ENCODE data around the gene PCDH9. TPM values are rescaled to one million over a fixed set of nuclear protein-coding genes. Genes with fewer than 3 reads are reported as not detected.

PCDH9 gene
- total RNA-seq, 1 donor from 2014 or later, result 5.1 TPM

DNA sequence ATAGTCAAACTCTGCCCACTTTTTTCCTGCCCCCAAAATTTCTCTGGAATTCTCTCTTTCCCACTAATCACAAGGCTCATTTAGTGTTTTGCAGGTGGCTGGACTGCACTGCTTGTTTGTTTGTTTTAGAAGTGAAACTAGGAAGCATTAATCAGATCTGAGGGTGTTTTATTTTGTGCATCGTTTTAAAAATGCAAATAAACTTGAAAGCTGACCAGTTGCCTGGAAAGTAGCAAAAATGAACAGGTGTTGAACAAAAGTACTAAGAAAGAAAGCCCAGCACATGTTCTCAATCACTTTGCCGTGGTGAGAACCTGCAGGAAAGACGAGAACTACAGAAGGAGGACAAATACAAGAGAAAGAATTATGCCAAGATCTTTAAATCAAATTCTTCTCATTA is 365.5 kb downstream of the PCDH9 start:
- H3K9me3 ChIP-seq, result no peaks in the 10 kb centered on the region
- no peaks in the 10 kb centered on the region for H3K4me1 ChIP-seq
- intact Hi-C loops (cut with DNase I), result no loop called here
- H3K27me3 ChIP-seq, result no peaks in the 10 kb centered on the region
- ATAC-seq (no peak), DNase-seq (no peak)
- no peaks in the 10 kb centered on the region for H3K36me3 ChIP-seq
- TF ChIP-seq, protein P1, sequence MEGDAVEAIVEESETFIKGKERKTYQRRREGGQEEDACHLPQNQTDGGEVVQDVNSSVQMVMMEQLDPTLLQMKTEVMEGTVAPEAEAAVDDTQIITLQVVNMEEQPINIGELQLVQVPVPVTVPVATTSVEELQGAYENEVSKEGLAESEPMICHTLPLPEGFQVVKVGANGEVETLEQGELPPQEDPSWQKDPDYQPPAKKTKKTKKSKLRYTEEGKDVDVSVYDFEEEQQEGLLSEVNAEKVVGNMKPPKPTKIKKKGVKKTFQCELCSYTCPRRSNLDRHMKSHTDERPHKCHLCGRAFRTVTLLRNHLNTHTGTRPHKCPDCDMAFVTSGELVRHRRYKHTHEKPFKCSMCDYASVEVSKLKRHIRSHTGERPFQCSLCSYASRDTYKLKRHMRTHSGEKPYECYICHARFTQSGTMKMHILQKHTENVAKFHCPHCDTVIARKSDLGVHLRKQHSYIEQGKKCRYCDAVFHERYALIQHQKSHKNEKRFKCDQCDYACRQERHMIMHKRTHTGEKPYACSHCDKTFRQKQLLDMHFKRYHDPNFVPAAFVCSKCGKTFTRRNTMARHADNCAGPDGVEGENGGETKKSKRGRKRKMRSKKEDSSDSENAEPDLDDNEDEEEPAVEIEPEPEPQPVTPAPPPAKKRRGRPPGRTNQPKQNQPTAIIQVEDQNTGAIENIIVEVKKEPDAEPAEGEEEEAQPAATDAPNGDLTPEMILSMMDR (IDR thresholded peaks at IDR 0.05), result no peak
- H3K27ac ChIP-seq, result no peak overlapping the region
- no peak overlapping the region for H3K4me3 ChIP-seq

DNA sequence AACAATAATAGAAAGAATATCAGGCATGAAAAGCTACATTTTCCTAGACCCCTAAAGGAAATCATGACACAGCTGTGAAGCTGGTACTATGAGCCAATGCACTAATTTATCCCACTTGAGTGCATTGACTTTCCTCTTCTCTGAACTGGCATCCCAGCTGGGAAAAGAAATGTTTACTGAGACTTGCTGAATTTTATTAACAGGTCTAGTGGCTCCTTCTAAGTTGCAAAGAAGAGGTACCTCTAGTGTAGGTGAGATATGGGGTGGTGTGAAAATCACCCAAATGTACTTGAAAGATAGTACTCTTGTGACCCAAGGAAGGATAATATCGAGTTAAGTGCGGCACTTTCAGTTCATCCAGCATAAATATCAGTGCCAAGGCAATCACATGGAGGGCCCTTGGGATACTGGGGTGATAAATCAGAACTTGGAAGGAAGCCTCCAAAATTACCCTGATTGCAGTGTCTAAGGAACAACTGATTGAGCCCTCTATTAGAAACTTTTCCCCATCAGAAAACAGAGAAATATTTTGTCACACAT is 369.2 kb downstream of the PCDH9 start:
- Histone ChIP-seq H3K4me3 (no peak overlapping the region), H3K27me3 (no peaks in the 10 kb centered on the region), H3K27ac (no peak overlapping the region), H3K4me1 (no peaks in the 10 kb centered on the region), H3K9me3 (no peaks in the 10 kb centered on the region), H3K36me3 (no peaks in the 10 kb centered on the region)
- TF ChIP-seq, protein P1 (IDR thresholded peaks at IDR 0.05), result no peak
- intact Hi-C loops (cut with DNase I), result no loop called here
- DNase-seq (no peak), ATAC-seq (no peak)

DNA sequence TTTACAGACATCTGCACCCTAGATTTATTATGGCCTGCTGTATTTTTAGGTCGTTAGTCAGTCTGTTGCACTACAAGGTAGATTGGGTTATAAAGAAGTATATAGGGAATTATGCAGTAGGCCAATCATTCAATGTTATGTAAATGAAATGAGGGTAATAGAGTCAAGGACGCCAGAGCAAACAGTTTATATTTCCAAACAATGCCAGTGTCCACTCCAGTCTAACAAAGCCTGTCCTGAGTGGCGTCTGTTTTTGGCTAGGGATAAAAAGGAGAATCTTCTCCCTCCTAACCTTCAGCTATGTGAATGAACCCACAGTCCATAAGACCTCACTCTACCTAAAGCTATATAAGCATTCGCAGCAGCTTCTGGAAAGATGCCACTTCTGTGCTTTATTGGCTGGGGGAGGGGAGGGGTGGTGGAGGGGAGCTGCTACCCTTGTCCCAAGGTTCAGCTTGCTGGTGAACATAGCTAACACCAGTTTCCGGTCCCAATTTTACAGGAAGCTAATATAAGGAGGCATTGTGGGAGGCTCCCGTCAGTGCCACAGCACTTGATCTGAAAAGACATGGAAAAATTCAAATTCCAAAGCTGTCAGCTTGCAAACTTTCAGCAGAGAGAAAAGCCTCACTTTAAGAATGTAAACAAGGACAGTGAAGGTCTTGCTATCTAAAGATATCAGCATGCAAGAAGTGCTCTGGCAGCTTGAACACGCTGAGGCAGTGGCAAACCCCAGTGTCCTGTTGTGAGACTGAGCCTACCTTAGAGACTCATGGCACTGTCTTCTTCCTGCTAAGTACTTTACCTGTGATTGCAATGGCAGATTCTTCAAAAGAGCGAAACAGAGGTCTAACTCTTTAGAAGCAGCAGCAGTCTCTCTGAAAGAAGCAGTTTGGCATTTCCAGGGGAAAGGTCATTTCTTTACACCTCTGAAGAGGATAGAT is 369.9 kb downstream of the PCDH9 start:
- ATAC-seq (no peak), DNase-seq (no peak)
- intact Hi-C loops (cut with DNase I), result no loop called here

DNA sequence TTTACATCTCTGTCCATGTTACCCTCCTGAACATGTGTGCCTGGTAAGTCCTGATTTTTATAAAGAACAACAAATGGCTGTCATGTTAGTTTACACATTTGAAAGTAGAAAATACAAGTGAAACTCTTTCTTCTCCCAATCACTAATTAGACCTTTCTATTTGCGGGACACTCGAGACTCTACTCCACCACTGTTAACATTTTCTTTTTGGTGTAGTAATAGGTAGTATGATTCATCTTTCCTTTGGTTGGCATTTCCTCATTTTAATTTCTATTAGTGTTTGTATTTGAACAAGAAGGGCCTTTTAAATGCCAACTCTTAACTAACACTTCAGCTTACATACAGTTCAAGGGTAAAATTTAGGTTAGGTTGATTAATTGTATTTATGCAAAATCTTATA is 371.1 kb downstream of the PCDH9 start:
- no peaks in the 10 kb centered on the region for H3K4me1 ChIP-seq
- DNase-seq (no peak), ATAC-seq (peak; percentile 43)
- no peaks in the 10 kb centered on the region for H3K36me3 ChIP-seq
- TF ChIP-seq, protein P1 (IDR thresholded peaks at IDR 0.05), result no peak
- H3K27ac ChIP-seq, result no peak overlapping the region
- H3K27me3 ChIP-seq, result no peaks in the 10 kb centered on the region
- no peaks in the 10 kb centered on the region for H3K9me3 ChIP-seq
- no peak overlapping the region for H3K4me3 ChIP-seq
- intact Hi-C loops (cut with DNase I), result no loop called here

More for the DNA sequence above, 369.9 kb downstream of the PCDH9 start:
- Histone ChIP-seq H3K9me3 (no peaks in the 10 kb centered on the region), H3K4me1 (no peaks in the 10 kb centered on the region), H3K27ac (no peak overlapping the region), H3K27me3 (no peaks in the 10 kb centered on the region), H3K36me3 (no peaks in the 10 kb centered on the region), H3K4me3 (no peak overlapping the region)
- TF ChIP-seq, protein P1 (IDR thresholded peaks at IDR 0.05), result no peak

DNA sequence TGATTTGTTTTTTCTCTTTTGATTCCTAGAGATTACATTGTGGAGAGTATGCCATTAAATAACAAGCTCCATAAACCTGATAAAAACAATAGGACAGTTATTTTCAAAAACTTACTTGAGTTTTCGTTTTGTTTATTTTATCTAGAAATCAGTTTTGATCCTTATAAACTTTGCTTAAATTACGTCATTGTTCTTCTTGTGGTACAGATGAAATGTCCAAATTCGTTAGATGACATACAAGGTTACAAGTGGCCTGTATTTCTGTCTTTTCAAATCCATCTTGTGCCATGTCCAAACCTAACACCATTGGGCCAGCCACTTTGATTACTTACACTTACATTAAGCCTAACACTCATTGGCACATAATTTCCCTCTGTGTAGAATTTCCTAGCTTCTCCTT is 372.0 kb downstream of the PCDH9 start:
- no peak overlapping the region for H3K27ac ChIP-seq
- H3K9me3 ChIP-seq, result no peaks in the 10 kb centered on the region
- H3K36me3 ChIP-seq, result no peaks in the 10 kb centered on the region
- intact Hi-C loops (cut with DNase I), result no loop called here
- ATAC-seq (no peak), DNase-seq (no peak)
- H3K4me3 ChIP-seq, result no peak overlapping the region
- H3K27me3 ChIP-seq, result no peaks in the 10 kb centered on the region
- H3K4me1 ChIP-seq, result no peaks in the 10 kb centered on the region
- TF ChIP-seq, protein P1 (IDR thresholded peaks at IDR 0.05), result no peak
